ENCODE measurements around the gene KIF16B.

Gene KIF16B

DNA sequence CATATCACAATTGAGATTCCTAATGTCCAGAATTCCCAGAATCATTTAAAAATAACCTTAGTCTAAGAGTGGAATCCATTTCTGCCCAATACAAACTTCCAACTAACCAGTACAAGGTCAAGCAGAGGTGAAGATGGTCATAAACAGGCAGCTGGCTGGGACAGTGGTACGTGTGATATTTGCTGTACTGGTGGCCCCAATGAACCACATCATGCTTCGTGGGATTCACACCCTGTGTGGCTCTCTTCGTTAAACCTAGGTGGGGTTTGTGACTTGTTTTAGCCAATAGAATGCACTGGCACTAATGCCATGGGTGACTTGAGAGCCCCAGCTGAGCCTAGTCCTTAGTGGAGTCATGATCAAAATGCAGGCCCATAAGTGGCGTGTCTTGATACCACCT is 286.6 kb downstream of the KIF16B start:
- Histone ChIP-seq H3K4me3 (replicated peaks; ENCODE audit: insufficient read depth, low read length) (no peak overlapping the region), H3K27me3 (ENCODE audit: insufficient read depth, poor library complexity, severe bottlenecking) (no peaks in the 10 kb centered on the region), H3K27ac (replicated peaks) (no peak overlapping the region)
- no peak for TF ChIP-seq SPI1 (IDR thresholded peaks at IDR 0.05; ENCODE audit: borderline replicate concordance, low read depth)
- no peak for TF ChIP-seq GABPA (IDR thresholded peaks at IDR 0.05; ENCODE audit: low read depth)
- no peak for TF ChIP-seq POLR2AphosphoS5 (IDR thresholded peaks at IDR 0.05; ENCODE audit: low read depth)
- TF ChIP-seq, protein P1, sequence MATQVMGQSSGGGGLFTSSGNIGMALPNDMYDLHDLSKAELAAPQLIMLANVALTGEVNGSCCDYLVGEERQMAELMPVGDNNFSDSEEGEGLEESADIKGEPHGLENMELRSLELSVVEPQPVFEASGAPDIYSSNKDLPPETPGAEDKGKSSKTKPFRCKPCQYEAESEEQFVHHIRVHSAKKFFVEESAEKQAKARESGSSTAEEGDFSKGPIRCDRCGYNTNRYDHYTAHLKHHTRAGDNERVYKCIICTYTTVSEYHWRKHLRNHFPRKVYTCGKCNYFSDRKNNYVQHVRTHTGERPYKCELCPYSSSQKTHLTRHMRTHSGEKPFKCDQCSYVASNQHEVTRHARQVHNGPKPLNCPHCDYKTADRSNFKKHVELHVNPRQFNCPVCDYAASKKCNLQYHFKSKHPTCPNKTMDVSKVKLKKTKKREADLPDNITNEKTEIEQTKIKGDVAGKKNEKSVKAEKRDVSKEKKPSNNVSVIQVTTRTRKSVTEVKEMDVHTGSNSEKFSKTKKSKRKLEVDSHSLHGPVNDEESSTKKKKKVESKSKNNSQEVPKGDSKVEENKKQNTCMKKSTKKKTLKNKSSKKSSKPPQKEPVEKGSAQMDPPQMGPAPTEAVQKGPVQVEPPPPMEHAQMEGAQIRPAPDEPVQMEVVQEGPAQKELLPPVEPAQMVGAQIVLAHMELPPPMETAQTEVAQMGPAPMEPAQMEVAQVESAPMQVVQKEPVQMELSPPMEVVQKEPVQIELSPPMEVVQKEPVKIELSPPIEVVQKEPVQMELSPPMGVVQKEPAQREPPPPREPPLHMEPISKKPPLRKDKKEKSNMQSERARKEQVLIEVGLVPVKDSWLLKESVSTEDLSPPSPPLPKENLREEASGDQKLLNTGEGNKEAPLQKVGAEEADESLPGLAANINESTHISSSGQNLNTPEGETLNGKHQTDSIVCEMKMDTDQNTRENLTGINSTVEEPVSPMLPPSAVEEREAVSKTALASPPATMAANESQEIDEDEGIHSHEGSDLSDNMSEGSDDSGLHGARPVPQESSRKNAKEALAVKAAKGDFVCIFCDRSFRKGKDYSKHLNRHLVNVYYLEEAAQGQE (IDR thresholded peaks at IDR 0.05; ENCODE audit: insufficient replicate concordance, low read depth), result no peak
- TF ChIP-seq, protein P2, sequence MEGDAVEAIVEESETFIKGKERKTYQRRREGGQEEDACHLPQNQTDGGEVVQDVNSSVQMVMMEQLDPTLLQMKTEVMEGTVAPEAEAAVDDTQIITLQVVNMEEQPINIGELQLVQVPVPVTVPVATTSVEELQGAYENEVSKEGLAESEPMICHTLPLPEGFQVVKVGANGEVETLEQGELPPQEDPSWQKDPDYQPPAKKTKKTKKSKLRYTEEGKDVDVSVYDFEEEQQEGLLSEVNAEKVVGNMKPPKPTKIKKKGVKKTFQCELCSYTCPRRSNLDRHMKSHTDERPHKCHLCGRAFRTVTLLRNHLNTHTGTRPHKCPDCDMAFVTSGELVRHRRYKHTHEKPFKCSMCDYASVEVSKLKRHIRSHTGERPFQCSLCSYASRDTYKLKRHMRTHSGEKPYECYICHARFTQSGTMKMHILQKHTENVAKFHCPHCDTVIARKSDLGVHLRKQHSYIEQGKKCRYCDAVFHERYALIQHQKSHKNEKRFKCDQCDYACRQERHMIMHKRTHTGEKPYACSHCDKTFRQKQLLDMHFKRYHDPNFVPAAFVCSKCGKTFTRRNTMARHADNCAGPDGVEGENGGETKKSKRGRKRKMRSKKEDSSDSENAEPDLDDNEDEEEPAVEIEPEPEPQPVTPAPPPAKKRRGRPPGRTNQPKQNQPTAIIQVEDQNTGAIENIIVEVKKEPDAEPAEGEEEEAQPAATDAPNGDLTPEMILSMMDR (IDR thresholded peaks at IDR 0.05; ENCODE audit: insufficient read depth, low read length), result no peak
- no peak for DNase-seq (ENCODE audit: low read depth in 1 of 2, low spot score in 1 of 2)

DNA sequence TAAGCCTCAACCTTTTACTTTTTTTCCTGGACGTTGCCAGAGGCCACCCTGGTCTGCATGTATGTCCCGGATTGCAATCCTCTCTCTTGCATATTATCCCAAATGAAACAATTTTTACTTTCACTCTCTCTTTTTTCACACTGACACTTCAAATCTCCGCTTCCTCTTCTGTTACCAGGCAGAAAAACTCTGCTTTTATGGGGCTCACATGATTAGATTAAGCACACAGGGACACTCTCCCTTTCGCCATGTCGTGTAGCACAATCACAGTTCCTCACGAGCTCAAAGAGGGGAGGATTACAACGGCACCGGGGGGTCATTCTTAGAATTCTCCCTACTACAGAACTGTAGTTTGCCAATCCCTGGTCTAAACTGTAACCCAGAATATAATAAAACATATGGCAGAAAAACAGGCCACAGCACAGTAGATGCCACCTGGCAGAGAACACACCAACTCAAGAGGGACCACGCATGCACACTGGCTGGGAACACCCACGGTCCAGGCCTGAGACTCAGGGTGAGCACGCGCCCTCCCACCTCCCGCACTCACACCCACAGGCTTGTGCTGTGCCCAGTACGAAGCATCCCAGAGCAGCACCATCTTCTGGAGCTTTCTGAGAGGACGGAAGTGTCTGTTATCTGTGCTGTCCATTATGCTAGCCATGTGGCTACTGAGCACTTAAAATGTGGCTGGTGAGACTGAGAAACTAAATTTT is 288.7 kb downstream of the KIF16B start:
- no peaks in the 10 kb centered on the region for H3K27me3 ChIP-seq (ENCODE audit: insufficient read depth, poor library complexity, severe bottlenecking)
- TF ChIP-seq, protein P1 (IDR thresholded peaks at IDR 0.05; ENCODE audit: insufficient replicate concordance, low read depth), result no peak
- TF ChIP-seq POLR2AphosphoS5 (IDR thresholded peaks at IDR 0.05; ENCODE audit: low read depth), result no peak
- TF ChIP-seq, protein P2 (IDR thresholded peaks at IDR 0.05; ENCODE audit: insufficient read depth, low read length), result no peak
- TF ChIP-seq SPI1 (IDR thresholded peaks at IDR 0.05; ENCODE audit: borderline replicate concordance, low read depth), result no peak
- no peak for TF ChIP-seq GABPA (IDR thresholded peaks at IDR 0.05; ENCODE audit: low read depth)
- no peak overlapping the region for H3K27ac ChIP-seq (replicated peaks)
- no peak overlapping the region for H3K4me3 ChIP-seq (replicated peaks; ENCODE audit: insufficient read depth, low read length)
- DNase-seq (ENCODE audit: low read depth in 1 of 2, low spot score in 1 of 2), result no peak

DNA sequence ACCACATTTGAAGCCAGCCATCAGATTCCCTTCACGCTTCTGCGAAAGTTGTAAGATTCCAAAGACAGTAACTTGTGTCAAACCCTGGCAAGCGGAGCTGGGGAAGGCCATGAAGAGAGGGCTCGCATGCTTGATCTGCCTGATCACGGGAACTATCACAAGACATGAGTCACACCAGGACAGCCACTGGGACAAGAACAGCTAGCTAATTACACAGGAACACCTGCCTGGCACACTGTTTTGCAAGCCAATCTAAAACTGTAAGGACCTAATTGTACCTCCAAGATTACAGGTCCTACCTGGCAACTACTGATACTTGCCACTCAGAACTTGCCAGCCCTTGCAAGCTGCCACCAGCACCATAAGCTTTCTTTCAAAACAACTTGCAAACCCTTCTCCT is 289.3 kb downstream of the KIF16B start:
- Histone ChIP-seq H3K4me3 (replicated peaks; ENCODE audit: insufficient read depth, low read length) (no peak overlapping the region), H3K27me3 (ENCODE audit: insufficient read depth, poor library complexity, severe bottlenecking) (no peaks in the 10 kb centered on the region), H3K27ac (replicated peaks) (no peak overlapping the region)
- no peak for DNase-seq (ENCODE audit: low read depth in 1 of 2, low spot score in 1 of 2)
- TF ChIP-seq, protein P2 (IDR thresholded peaks at IDR 0.05; ENCODE audit: insufficient read depth, low read length), result no peak
- TF ChIP-seq, protein P1 (IDR thresholded peaks at IDR 0.05; ENCODE audit: insufficient replicate concordance, low read depth), result no peak
